Right lobe of liver (tissue), 6 donors: ENCODE measurements around the gene DGKA. TPM values are rescaled to one million over a fixed set of nuclear protein-coding genes. Genes with fewer than 3 reads are reported as not detected.

ENCODE experiments used
- ATAC-seq, 4 donors: fragments of 200-7000 bp; cut with Tn5 transposase; one replicate each; pipeline ENCODE4 v1.9.1; 2020; ENCODE audit warnings: mild to moderate bottlenecking in 4 of 4, moderate library complexity in 4 of 4
- DNase-seq, 3 donors: peaks; one replicate each; pipeline ENCODE4 v3.0.0-alpha.2; 2020
- H3K27ac ChIP-seq, 3 donors: fragments of 200-600 bp; one replicate each; pipeline ENCODE4 v1.8.0; 2022
- H3K27me3 ChIP-seq, 2 donors: fragments of 200-600 bp; one replicate each; pipeline ENCODE4 v1.8.0; 2022
- H3K36me3 ChIP-seq, 4 donors: fragments of 200-600 bp; sonication (generic) in 1 of 4; one replicate each; pipeline versions ENCODE4 v1.5.1 to v1.8.0; 2017 to 2022; ENCODE audit warnings: control low read depth in 1 of 4
- H3K4me1 ChIP-seq, 4 donors: fragments of 200-600 bp; sonication (generic) in 1 of 4; one replicate each; pipeline versions ENCODE4 v1.5.1 to v1.8.0; 2017 to 2022; ENCODE audit warnings: control low read depth in 1 of 4
- H3K4me3 ChIP-seq, 3 donors: fragments of 200-600 bp; one replicate each; pipeline ENCODE4 v1.8.0; 2022
- H3K9me3 ChIP-seq, 4 donors: fragments of 200-600 bp; sonication (generic) in 1 of 4; one replicate each; pipeline versions ENCODE4 v1.5.1 to v1.8.0; 2017 to 2022; ENCODE audit warnings: control low read depth in 1 of 4
- CTCF ChIP-seq, 4 donors: fragments of 200-600 bp in 3 of 4; fragments of 450-650 bp in 1 of 4; IDR thresholded peaks; one replicate each; pipeline versions ENCODE4 v1.5.1 to v1.8.0; 2016 to 2022; ENCODE audit warnings: antibody characterized with exemption in 4 of 4, mild to moderate bottlenecking in 2 of 4
- POLR2A ChIP-seq: fragments of 450-650 bp; IDR thresholded peaks from one replicate; pipeline ENCODE4 v1.6.1; 2017; ENCODE audit warnings: antibody characterized with exemption, mild to moderate bottlenecking
- WGBS: methylation state at CpG from one replicate; pipeline ENCODE4 v1.1.6; 2018; ENCODE audit warnings: low coverage, low lambda C conversion rate; ENCODE audit not compliant: insufficient coverage; ENCODE audit errors: missing lambda C conversion rate; 5-methylcytosine and 5-hydroxymethylcytosine counted together
- intact Hi-C, 2 donors: fragments of 100-400 bp; cut with DNase I; formaldehyde crosslinking; loops; one replicate each; pipeline versions ENCODE4 v1.11.2 to v1.14.1; 2022
- total RNA-seq, 6 experiments: library from RNA; depleted of rRNA in 2 of 6; stranded (reverse); fragments of >200 nt in 2 of 6; fragmentation: NEBNext Ultra II Directional in 3 of 6; extraction: Animal tissue kit (Norgen Biotek cat#: 25700) in 3 of 6; gene quantifications; one replicate each; pipeline versions ENCODE4 v1.1.0 to v1.2.4, GENCODE V29; 2016 to 2023
- donor health status: DM: no; HTN: yes; CAD: no.
- donor health status: DM: no; HTN: no; CAD: no.
- donor health status: DM: no; HTN: no; CAD: no.
- donor health status: DM: no; HTN: yes; CAD: no.
- donor health status: DM: no; HTN: yes; CAD: no.

Gene DGKA
- total RNA-seq, 6 experiments from 2014 or later = 2.7 to 7.6 (median 4.9) TPM

GRCh38 chr12:55942577-55943136, 11.7 kb downstream of the DGKA start:
- ATAC-seq = no peak
- Histone ChIP-seq H3K27ac (no peak overlapping the region), H3K4me1 (no peaks in the 10 kb centered on the region), H3K9me3 (no peaks in the 10 kb centered on the region), H3K36me3 (no peaks in the 10 kb centered on the region), H3K27me3 (no peaks in the 10 kb centered on the region), H3K4me3 (no peak overlapping the region)
- intact Hi-C loops = no loop called here
- DNase-seq = no peak
- no peak for TF ChIP-seq POLR2A
- TF ChIP-seq CTCF (IDR thresholded peaks at IDR 0.05) = no peak
- WGBS = 87% methylated on average over 1 of the region's 1 CpG

- TF ChIP-seq POLR2A = no peak
- no peak for TF ChIP-seq CTCF (IDR thresholded peaks at IDR 0.05)
- Histone ChIP-seq H3K27ac (no peak overlapping the region), H3K9me3 (no peaks in the 10 kb centered on the region), H3K36me3 (no peaks in the 10 kb centered on the region), H3K27me3 (no peaks in the 10 kb centered on the region), H3K4me1 (no peaks in the 10 kb centered on the region), H3K4me3 (no peak overlapping the region)
- intact Hi-C loops = no loop called here
- ATAC-seq = no peak
- no peak for DNase-seq
- WGBS = 84% methylated on average over 5 of the region's 6 CpGs
Measured at GRCh38 chr12:55946553-55946952, 15.6 kb downstream of the DGKA start.

- WGBS = no CpG with 5 or more reads among the region's 4 CpGs
Measured at GRCh38 chr12:55955344-55955743, 24.4 kb downstream of the DGKA start.

GRCh38 chr12:55955800-55956508, 25.0 kb downstream of the DGKA start:
- Histone ChIP-seq H3K9me3 (no peaks in the 10 kb centered on the region), H3K4me3 (no peak overlapping the region), H3K27ac (no peak overlapping the region), H3K36me3 (no peaks in the 10 kb centered on the region), H3K27me3 (no peaks in the 10 kb centered on the region), H3K4me1 (no peaks in the 10 kb centered on the region)
- no peak for DNase-seq
- WGBS = 78% methylated on average over 3 of the region's 6 CpGs
- TF ChIP-seq POLR2A = no peak
- no peak for TF ChIP-seq CTCF (IDR thresholded peaks at IDR 0.05)
- intact Hi-C loops = no loop called here
- ATAC-seq = peak in 2 of 4 donors; percentile 17 to 32

More at GRCh38 chr12:55955344-55955743, 24.4 kb downstream of the DGKA start:
- DNase-seq (no peak), ATAC-seq (peak in 1 of 4 donors; percentile 6)
- no peaks in the 10 kb centered on the region for H3K4me1 ChIP-seq
- TF ChIP-seq CTCF (IDR thresholded peaks at IDR 0.05) (no peak), POLR2A (no peak)
- intact Hi-C loops = no loop called here
- H3K4me3 ChIP-seq = no peak overlapping the region
- H3K27me3 ChIP-seq = no peaks in the 10 kb centered on the region
- H3K36me3 ChIP-seq = no peaks in the 10 kb centered on the region
- no peak overlapping the region for H3K27ac ChIP-seq
- H3K9me3 ChIP-seq = no peaks in the 10 kb centered on the region
